ENCODE results near the gene SHFL. TPM values are rescaled to one million over a fixed set of nuclear protein-coding genes. Genes with fewer than 3 reads are reported as not detected.

The SHFL gene
- polyA plus RNA-seq, 4 donors: 24.6 to 28.9 (median 26.1) TPM

DNA sequence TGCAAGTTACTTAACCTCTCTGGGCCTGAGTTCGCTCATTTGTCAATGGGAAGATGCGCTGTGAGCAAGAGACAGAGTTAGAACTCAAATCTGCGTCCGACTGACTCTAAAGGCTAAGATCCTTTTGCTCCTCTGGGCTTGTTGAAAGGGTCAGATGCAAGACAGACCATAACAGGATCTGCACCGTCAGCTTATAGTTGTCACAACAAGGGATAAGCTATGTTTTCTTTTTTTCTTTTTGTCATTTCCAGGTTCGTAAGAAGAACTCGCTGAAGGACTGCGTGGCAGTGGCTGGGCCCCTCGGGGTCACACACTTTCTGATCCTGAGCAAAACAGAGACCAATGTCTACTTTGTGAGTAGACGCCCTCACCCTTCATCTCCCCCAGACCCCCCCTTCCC lies 21.1 kb downstream of the SHFL start:
- no peak for DNase-seq (ENCODE audit: low read depth in 4 of 4, low spot score in 3 of 4)

DNA sequence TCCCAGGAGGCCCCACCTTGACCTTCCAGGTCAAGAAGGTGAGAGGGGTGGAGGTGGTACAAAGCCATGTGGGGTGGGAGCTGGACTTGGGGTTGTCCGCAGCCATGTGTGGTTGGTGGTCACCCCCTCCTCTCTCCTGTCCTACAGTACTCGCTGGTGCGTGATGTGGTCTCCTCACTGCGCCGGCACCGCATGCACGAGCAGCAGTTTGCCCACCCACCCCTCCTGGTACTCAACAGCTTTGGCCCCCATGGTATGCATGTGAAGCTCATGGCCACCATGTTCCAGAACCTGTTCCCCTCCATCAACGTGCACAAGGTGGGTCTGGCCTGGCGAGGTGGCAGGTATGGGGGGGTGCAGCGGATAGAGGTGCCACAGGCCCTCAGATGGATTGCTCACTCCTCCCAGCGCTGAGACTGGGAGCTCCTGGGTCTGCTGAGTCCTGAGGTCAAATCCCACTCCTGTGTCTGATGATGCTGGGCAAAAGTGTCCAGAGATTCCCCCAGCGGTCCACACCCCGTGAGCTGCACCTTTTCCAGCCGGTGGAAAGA lies 21.8 kb downstream of the SHFL start:
- DNase-seq (ENCODE audit: low read depth in 4 of 4, low spot score in 3 of 4): no peak

- no peak for DNase-seq (ENCODE audit: low read depth in 4 of 4, low spot score in 3 of 4)
These were observed 23.4 kb downstream of the SHFL start for GRCh38 chr19:10109528-10109927.

DNA sequence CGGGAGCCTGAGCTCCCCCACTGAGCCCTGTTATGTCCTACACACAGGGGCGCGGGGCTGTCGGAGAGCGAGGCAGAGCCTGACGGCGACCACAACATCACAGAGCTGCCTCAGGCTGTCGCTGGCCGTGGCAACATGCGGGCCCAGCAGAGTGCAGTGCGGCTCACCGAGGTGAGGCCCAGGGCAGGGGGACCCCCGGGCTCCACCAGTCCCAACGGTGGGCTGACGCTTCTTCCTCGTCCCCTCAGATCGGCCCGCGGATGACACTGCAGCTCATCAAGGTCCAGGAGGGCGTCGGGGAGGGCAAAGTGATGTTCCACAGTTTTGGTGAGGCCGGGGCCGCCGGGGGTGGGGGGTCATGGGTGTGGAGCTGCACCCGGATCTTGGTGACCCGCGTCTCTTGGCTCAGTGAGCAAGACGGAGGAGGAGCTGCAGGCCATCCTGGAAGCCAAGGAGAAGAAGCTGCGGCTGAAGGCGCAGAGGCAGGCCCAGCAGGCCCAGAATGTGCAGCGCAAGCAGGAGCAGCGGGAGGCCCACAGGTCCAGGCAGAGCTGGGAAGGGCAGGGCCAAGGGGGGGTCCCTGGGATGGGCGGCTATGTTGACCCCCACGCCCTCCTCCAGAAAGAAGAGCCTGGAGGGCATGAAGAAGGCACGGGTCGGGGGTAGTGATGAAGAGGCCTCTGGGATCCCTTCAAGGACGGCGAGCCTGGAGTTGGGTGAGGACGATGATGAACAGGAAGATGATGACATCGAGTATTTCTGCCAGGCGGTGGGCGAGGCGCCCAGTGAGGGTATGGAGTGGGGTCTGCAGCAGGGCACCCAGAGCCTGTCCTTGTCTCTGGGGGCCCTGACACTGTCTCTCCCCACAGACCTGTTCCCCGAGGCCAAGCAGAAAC lies 24.2 kb downstream of the SHFL start:
- DNase-seq (ENCODE audit: low read depth in 4 of 4, low spot score in 3 of 4): no peak

DNA sequence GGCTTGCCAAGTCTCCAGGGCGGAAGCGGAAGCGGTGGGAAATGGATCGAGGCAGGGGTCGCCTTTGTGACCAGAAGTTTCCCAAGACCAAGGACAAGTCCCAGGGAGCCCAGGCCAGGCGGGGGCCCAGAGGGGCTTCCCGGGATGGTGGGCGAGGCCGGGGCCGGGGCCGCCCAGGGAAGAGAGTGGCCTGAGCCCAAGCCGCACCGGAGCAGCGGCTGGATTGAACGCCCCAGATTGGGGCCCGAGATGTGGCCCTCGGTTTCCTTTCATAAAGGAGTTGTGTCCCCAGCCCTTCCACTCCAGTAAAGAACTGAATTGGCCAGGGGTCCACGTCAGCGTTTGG lies 24.8 kb downstream of the SHFL start:
- DNase-seq (ENCODE audit: low read depth in 4 of 4, low spot score in 3 of 4): no peak

DNA sequence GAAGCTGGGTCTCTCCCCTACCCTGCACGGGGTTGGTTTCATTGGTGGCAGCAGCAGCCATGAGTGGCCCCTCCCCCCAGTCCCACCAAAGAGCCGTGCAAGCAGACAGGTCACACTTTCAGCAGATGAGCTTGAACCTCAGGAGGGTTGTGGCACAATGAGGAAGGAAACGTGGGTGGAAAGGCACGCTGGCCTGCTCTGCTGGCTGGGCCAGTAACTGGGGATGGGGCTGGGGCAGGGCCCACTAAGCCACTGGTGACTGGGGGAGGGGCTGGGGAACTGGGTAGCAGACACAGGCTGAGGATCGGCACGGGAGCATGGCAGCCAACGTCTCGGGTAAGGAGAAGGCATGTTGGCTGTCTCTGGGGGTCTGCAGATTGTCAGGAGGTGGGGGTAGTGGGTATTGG lies 25.3 kb downstream of the SHFL start, which contains the start of gene P2RY11:
TSS of gene P2RY11 (plus strand) at position 289 of the 407 bp plus-strand sequence. CDS start at position 318, 29 bp downstream.
- DNase-seq (ENCODE audit: low read depth in 4 of 4, low spot score in 3 of 4): no peak

DNA sequence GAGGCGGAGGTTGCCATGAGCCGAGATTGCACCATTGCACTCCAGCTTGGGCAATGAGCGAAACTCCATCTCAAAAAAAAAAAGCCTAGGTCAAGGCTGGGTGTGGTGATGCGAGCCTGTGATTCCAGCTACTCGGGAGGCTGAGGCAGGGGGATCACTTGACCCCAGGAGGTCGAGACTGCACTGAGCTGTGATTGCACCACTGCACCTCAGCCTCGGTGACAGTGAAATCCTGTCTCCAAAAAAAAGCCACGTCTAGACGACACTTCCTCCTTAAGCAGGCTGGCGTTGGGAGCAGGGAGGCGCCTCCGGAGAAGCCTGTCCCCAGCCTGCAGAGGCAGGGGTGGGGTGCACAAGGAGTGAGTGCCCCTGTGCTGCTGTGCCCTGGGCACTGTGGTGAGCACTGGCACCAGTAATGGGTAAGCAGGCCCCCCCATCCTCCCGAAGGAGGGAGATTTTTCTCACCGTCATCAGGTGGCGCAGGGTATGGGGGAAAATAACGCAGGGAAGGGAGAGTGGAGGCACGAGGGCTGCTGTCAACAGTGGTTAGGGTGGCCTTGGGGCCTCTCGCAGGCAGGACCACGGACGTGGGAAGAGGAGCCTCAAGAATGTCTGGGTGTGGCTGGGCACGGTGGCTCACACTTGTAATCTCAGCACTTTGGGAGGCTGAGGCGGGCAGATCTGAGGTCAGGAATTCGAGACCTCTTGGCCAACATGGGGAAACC lies 26.1 kb downstream of the SHFL start:
- DNase-seq (ENCODE audit: low read depth in 4 of 4, low spot score in 3 of 4): no peak

- DNase-seq (ENCODE audit: low read depth in 4 of 4, low spot score in 3 of 4): no peak
These were observed 26.9 kb downstream of the SHFL start for GRCh38 chr19:10112895-10113591.

- DNase-seq (ENCODE audit: low read depth in 4 of 4, low spot score in 3 of 4): no peak
These were observed 27.5 kb downstream of the SHFL start for GRCh38 chr19:10113592-10113963.

GRCh38 chr19:10113964-10114650 lies 28.0 kb downstream of the SHFL start:
- DNase-seq (ENCODE audit: low read depth in 4 of 4, low spot score in 3 of 4): no peak

DNA sequence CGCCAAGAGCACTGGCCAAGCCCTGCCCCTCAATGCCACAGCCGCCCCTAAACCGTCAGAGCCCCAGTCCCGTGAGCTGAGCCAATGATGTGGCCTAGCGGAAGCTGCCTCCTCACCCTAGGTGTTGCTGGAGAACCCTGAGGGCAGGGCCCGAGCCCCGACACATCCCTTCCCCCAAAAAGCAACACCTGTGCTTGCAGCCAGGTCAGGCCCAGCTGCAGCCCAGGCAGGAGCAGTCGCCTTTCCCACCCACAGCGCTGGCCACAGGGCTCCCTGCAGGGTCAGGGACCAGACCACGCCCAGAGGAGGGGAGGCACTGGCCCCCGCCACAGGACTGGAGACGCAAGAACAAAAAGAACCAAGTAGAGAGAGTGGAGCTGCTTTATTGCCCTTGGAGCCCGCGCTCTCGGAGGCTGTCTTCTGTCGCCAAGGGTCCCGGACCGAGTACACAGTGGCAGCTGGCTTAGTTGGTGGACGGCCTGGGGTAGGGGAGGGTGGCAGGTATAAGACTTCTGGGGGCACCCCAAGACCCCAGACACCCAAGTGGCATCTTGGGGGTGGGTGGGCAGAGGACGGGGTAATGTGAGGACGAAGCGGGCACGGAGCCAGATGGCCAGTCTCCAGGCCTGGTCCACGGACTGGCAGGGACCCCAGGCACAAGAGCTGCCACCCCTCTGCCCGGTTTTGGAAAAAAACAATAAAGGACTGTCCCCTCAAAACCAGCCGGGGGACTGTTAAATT lies 28.7 kb downstream of the SHFL start:
- DNase-seq (ENCODE audit: low read depth in 4 of 4, low spot score in 3 of 4): no peak

- no peak for DNase-seq (ENCODE audit: low read depth in 4 of 4, low spot score in 3 of 4)
These were observed 29.4 kb downstream of the SHFL start for GRCh38 chr19:10115392-10116084.

- no peak for DNase-seq (ENCODE audit: low read depth in 4 of 4, low spot score in 3 of 4)
These were observed 30.2 kb downstream of the SHFL start for GRCh38 chr19:10116085-10116865.

DNA sequence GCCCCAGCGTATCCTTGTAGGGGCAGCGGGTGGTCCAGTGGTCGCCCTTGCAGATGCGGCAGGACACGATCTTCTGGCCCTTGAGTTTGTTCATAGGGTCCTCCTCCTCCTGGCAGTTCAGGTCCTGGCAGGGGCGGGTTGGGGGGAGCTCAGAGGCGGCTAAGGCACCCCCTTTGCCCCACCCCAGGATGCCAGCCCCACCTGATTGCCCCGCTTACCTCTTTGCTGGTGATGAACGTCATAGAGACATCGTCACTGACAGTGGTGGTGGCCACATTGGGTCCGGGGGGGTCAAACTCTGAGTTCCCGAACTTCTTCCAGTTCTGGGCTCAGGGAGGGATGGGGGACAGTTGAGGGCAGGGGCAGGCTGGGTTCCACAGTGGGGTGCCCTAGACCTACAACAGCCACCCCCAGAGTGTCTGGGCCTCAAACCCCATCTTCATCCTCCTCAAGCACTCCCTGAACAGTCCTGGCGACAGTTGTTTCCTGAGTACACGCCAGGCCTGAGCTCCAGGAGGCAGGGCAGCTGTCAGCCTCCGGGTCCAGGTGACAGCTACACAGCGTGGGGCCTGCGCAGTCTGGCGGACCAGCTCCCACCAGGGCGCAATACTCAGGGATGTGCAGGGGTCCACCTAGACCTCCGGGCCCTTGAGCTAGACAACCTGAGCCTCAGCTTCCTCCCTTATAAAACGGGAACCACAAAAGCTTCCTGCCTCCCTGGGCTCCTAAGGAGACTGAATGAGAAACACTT lies 30.9 kb downstream of the SHFL start:
- DNase-seq (ENCODE audit: low read depth in 4 of 4, low spot score in 3 of 4): no peak

DNA sequence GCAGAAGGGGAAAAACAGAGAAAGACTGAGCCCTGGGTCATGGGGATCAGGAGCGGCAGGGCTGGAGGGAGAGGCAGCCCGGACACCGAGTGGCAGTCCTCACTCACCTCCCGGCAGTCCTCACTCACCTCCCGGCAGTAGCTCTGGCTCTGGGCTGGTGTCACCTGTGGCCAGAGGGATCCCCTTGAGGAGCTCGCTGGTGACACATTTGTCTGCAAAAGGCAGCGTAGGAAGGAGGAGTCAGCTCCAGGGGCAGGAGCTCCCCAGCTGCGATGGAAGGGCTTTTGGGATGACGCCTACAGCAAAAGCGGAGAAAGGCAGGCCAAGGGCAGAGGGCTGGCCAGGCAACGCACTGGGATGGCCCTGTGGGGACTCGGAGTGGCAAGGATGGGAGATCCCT lies 32.8 kb downstream of the SHFL start:
- no peak for DNase-seq (ENCODE audit: low read depth in 4 of 4, low spot score in 3 of 4)

DNA sequence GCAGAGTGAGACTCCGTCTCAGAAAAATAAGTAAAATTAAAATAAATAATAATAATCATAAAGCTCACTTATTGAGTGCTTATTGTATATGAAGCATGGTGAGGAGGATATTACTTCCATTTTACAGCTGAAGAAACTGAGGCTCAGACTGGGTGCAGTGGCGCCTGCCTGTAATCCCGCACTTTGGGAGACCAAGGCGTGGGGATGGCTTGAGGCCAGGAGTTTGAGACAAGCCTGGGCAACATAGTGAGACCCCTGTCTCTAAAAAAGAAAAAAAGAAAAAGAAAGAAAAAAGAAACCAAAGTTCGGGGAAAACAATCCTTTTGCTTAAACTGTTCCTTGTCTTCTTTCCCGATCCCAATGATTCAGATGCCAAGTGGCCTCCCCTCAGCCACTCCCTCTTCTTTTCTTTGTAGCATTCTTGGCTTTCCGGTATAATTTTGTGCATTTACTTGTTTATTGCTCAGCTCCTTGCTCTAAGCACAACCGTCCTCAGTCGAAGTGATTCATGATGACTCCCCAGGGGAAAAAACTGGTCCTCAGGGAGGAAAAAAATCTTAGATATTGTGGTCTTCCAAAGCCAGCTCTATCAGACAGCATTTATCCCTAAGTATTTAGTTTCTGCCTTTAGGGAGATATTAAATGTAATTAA lies 34.5 kb downstream of the SHFL start:
- no peak for DNase-seq (ENCODE audit: low read depth in 4 of 4, low spot score in 3 of 4)

DNA sequence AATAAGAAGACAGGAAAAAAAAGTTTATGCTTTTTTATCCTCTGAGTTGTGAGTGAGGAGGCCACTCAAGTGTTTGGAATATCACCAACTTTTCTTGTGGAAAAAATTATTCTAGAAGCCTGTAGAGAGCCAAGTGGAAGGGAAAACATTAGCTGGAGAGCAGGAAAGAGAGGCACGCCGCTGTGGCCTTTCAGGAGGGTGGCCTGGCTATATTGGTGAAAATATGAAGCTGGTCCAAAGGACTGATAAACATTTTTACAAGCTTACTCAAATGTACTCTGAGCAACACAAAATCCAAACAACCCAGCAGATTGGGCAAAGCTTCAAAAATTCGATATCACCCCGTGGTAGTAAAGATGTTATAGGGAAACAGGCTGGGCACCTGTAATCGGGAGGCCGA lies 35.9 kb downstream of the SHFL start:
- no peak for DNase-seq (ENCODE audit: low read depth in 4 of 4, low spot score in 3 of 4)
